Liver (tissue), 9 donors: Measurements from ENCODE around the gene FASTKD2. TPM values are rescaled to one million over a fixed set of nuclear protein-coding genes. Genes with fewer than 3 reads are reported as not detected.

ENCODE experiments used
- DNase-seq: peaks from one replicate; pipeline ENCODE4 v3.0.0-alpha.2; 2017; ENCODE audit warnings: low spot score
- H3K27ac ChIP-seq, 2 donors: one replicate each; pipeline ENCODE4 v1.7.0; 2013; ENCODE audit warnings: inconsistent platforms in 2 of 2, low read length in 2 of 2, control low read depth in 1 of 2, low read depth in 1 of 2, mild to moderate bottlenecking in 1 of 2
- H3K27me3 ChIP-seq, 4 donors: one replicate each; pipeline versions ENCODE4 v1.6.1 to v1.7.0; 2013; ENCODE audit warnings: low read length in 3 of 4, inconsistent platforms in 1 of 4, mild to moderate bottlenecking in 1 of 4, moderate library complexity in 1 of 4; ENCODE audit not compliant: control insufficient read depth in 4 of 4, insufficient read depth in 4 of 4
- H3K36me3 ChIP-seq, 4 donors: one replicate each; pipeline versions ENCODE4 v1.6.1 to v1.7.0; 2013; ENCODE audit warnings: low read length in 3 of 4, mild to moderate bottlenecking in 3 of 4, low read depth in 1 of 4, moderate library complexity in 1 of 4; ENCODE audit not compliant: control insufficient read depth in 4 of 4, insufficient read depth in 3 of 4
- H3K4me1 ChIP-seq, 4 donors: one replicate each; pipeline versions ENCODE4 v1.6.1 to v1.7.0; 2013; ENCODE audit warnings: low read length in 3 of 4, mild to moderate bottlenecking in 3 of 4, moderate library complexity in 1 of 4; ENCODE audit not compliant: control insufficient read depth in 4 of 4, insufficient read depth in 4 of 4
- H3K4me3 ChIP-seq, 3 donors: one replicate each; pipeline versions ENCODE4 v1.6.1 to v1.7.0; 2013; ENCODE audit warnings: low read length in 3 of 3, control low read depth in 1 of 3, low read depth in 1 of 3, mild to moderate bottlenecking in 1 of 3
- H3K9ac ChIP-seq, 2 donors: one replicate each; pipeline ENCODE4 v1.7.0; 2013; ENCODE audit warnings: low read length in 2 of 2, mild to moderate bottlenecking in 2 of 2, moderate library complexity in 2 of 2, control low read depth in 1 of 2, low read depth in 1 of 2
- H3K9me3 ChIP-seq, 4 donors: one replicate each; pipeline versions ENCODE4 v1.6.1 to v1.7.0; 2013; ENCODE audit warnings: low read length in 3 of 4; ENCODE audit not compliant: control insufficient read depth in 4 of 4
- CTCF ChIP-seq: fragments of 150-350 bp; IDR thresholded peaks from 2 replicates; pipeline ENCODE4 v1.5.1; 2017; ENCODE audit warnings: improper control_type of control experiment, low read depth, low read length; ENCODE audit not compliant: missing input control
- EGR1 ChIP-seq, 2 donors: IDR thresholded peaks; 2 replicates each; pipeline ENCODE4 v1.6.1; 2016 to 2018; ENCODE audit warnings: antibody characterized with exemption in 2 of 2, low read depth in 2 of 2
- FOXA1 ChIP-seq: IDR thresholded peaks from 2 replicates; pipeline ENCODE4 v1.6.1; 2016; ENCODE audit warnings: antibody characterized with exemption
- GABPA ChIP-seq, 2 donors: IDR thresholded peaks in 1 of 2; conservative IDR thresholded peaks in 1 of 2; 2 replicates each; pipeline ENCODE4 v1.6.1; 2016; ENCODE audit warnings: antibody characterized with exemption in 2 of 2, mild to moderate bottlenecking in 1 of 2, moderate library complexity in 1 of 2
- HNF4A ChIP-seq, 2 donors: conservative IDR thresholded peaks; 2 replicates each; pipeline ENCODE4 v1.6.1; 2016; ENCODE audit warnings: antibody characterized with exemption in 2 of 2, mild to moderate bottlenecking in 2 of 2
- HNF4G ChIP-seq: IDR thresholded peaks from 2 replicates; pipeline ENCODE4 v1.6.1; 2016; ENCODE audit warnings: antibody characterized with exemption
- JUND ChIP-seq, 2 donors: IDR thresholded peaks; 2 replicates each; pipeline ENCODE4 v1.6.1; 2016; ENCODE audit warnings: antibody characterized with exemption in 2 of 2
- MAX ChIP-seq: IDR thresholded peaks from 2 replicates; pipeline ENCODE4 v1.6.1; 2016; ENCODE audit warnings: antibody characterized with exemption
- NR2F2 ChIP-seq: IDR thresholded peaks from 2 replicates; pipeline ENCODE4 v1.6.1; 2016; ENCODE audit warnings: antibody characterized with exemption
- RAD21 ChIP-seq, 2 donors: IDR thresholded peaks; 2 replicates each; pipeline ENCODE4 v1.6.1; 2016; ENCODE audit warnings: antibody characterized with exemption in 2 of 2, mild to moderate bottlenecking in 2 of 2
- RXRA ChIP-seq, 2 donors: IDR thresholded peaks; 2 replicates each; pipeline ENCODE4 v1.6.1; 2017 to 2018; ENCODE audit warnings: antibody characterized with exemption in 2 of 2, mild to moderate bottlenecking in 1 of 2
- SP1 ChIP-seq: IDR thresholded peaks from 2 replicates; pipeline ENCODE4 v1.6.1; 2018; ENCODE audit warnings: antibody characterized with exemption, mild to moderate bottlenecking
- TAF1 ChIP-seq: conservative IDR thresholded peaks from 2 replicates; pipeline ENCODE4 v1.6.1; 2016; ENCODE audit warnings: antibody characterized with exemption, mild to moderate bottlenecking
- YY1 ChIP-seq: IDR thresholded peaks from 2 replicates; pipeline ENCODE4 v1.6.1; 2016; ENCODE audit warnings: antibody characterized with exemption, mild to moderate bottlenecking
- ZBTB33 ChIP-seq: IDR thresholded peaks from 2 replicates; pipeline ENCODE4 v1.6.1; 2016; ENCODE audit warnings: antibody characterized with exemption
- WGBS: extraction: QIAGEN DNeasy Blood & Tissue Kit; methylation state at CpG from one replicate; pipeline ENCODE4 v1.1.7; 2013; 5-methylcytosine and 5-hydroxymethylcytosine counted together
- polyA plus RNA-seq, 2 donors: library from polyadenylated mRNA; stranded (reverse) in 1 of 2; unstranded in 1 of 2; fragments of 200-250 nt in 1 of 2; fragments of >200 nt in 1 of 2; fragmentation: Nextera tagmentation in 1 of 2; extraction: Ambion mirVana in 1 of 2; gene quantifications; one replicate each; pipeline versions ENCODE4 v1.2.1 to v1.2.3, GENCODE V29; 2013 to 2015
- total RNA-seq, 2 donors: library from RNA; depleted of rRNA; stranded (reverse); fragments of >200 nt; gene quantifications; one replicate each; pipeline ENCODE4 v1.2.3, GENCODE V29; 2014
- TF ChIP-seq, protein P1 (sequence below): IDR thresholded peaks from 2 replicates; pipeline ENCODE4 v1.6.1; 2016; ENCODE audit warnings: antibody characterized with exemption
- TF ChIP-seq, protein P2 (sequence below): IDR thresholded peaks from 2 replicates; pipeline ENCODE4 v1.6.1; 2016; ENCODE audit warnings: antibody characterized with exemption, mild to moderate bottlenecking
- donor health status: healthy.
- donor health status: healthy.
- donor health status: healthy.
- donor health status: healthy.
- donor health status: healthy.

FASTKD2 gene
- total and polyA plus RNA-seq, 4 donors: 12.5 to 36.3 (median 15.0) TPM

GRCh38 chr2:206728277-206729199 lies 36.9 kb upstream of the FASTKD2 start:
- Histone ChIP-seq H3K4me1 (no peaks in the 10 kb centered on the region), H3K36me3 (no peaks in the 10 kb centered on the region), H3K9ac (no peak overlapping the region), H3K4me3 (no peak overlapping the region), H3K27ac (no peak overlapping the region), H3K9me3 (no peaks in the 10 kb centered on the region), H3K27me3 (peaks cover 0 to 4% (median 2%) of the 10 kb centered on the region in 4 donors)
- TF ChIP-seq FOXA1 (no peak), CTCF (no peak), TAF1 (no peak)
- DNase-seq: no peak
- 74% methylated on average over 7 of the region's 7 CpGs for WGBS

GRCh38 chr2:206733341-206733740 lies 32.1 kb upstream of the FASTKD2 start:
- Histone ChIP-seq H3K9ac (no peak overlapping the region), H3K27ac (no peak overlapping the region), H3K4me1 (no peaks in the 10 kb centered on the region), H3K27me3 (peaks cover 0 to 6% (median 1%) of the 10 kb centered on the region in 4 donors), H3K36me3 (no peaks in the 10 kb centered on the region), H3K9me3 (no peaks in the 10 kb centered on the region), H3K4me3 (no peak overlapping the region)
- TF ChIP-seq NR2F2 (no peak), SP1 (no peak), RXRA (IDR thresholded peaks at IDR 0.05) (no peak), HNF4A (conservative IDR thresholded peaks at IDR 0.05) (no peak), TAF1 (no peak), FOXA1 (no peak), GABPA (IDR thresholded peaks at IDR 0.05 in 1 of 2, conservative IDR thresholded peaks at IDR 0.05 in 1 of 2) (no peak), MAX (no peak), YY1 (no peak), ZBTB33 (no peak), RAD21 (IDR thresholded peaks at IDR 0.05) (no peak), CTCF (no peak), EGR1 (IDR thresholded peaks at IDR 0.05; ENCODE audit: low read depth in 2 of 2) (no peak), JUND (IDR thresholded peaks at IDR 0.05) (no peak), HNF4G (no peak)
- TF ChIP-seq, protein P1, sequence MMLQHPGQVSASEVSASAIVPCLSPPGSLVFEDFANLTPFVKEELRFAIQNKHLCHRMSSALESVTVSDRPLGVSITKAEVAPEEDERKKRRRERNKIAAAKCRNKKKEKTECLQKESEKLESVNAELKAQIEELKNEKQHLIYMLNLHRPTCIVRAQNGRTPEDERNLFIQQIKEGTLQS: no peak
- TF ChIP-seq, protein P2, sequence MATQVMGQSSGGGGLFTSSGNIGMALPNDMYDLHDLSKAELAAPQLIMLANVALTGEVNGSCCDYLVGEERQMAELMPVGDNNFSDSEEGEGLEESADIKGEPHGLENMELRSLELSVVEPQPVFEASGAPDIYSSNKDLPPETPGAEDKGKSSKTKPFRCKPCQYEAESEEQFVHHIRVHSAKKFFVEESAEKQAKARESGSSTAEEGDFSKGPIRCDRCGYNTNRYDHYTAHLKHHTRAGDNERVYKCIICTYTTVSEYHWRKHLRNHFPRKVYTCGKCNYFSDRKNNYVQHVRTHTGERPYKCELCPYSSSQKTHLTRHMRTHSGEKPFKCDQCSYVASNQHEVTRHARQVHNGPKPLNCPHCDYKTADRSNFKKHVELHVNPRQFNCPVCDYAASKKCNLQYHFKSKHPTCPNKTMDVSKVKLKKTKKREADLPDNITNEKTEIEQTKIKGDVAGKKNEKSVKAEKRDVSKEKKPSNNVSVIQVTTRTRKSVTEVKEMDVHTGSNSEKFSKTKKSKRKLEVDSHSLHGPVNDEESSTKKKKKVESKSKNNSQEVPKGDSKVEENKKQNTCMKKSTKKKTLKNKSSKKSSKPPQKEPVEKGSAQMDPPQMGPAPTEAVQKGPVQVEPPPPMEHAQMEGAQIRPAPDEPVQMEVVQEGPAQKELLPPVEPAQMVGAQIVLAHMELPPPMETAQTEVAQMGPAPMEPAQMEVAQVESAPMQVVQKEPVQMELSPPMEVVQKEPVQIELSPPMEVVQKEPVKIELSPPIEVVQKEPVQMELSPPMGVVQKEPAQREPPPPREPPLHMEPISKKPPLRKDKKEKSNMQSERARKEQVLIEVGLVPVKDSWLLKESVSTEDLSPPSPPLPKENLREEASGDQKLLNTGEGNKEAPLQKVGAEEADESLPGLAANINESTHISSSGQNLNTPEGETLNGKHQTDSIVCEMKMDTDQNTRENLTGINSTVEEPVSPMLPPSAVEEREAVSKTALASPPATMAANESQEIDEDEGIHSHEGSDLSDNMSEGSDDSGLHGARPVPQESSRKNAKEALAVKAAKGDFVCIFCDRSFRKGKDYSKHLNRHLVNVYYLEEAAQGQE: no peak
- DNase-seq: no peak
- 67% methylated on average over 2 of the region's 2 CpGs for WGBS
